Loucy (cell line): ENCODE data around the gene MBD6.
A peak's percentile ranks its signal among the peaks of the same experiment; 100 is the strongest.

Experiments used
- H2AFZ ChIP-seq: fragments of 200-600 bp; sonication (generic); 2 replicates; pipeline ENCODE4 v1.6.0; 2016; ENCODE audit warnings: antibody characterized with exemption, mild to moderate bottlenecking, low read length, moderate library complexity
- H3F3A ChIP-seq: fragments of 200-600 bp; 2 replicates; pipeline ENCODE4 v1.6.0; 2016; ENCODE audit warnings: antibody characterized with exemption, low read depth, mild to moderate bottlenecking
- H3K27me3 ChIP-seq: fragments of 200-600 bp; sonication (generic); 2 replicates; pipeline ENCODE4 v1.6.1; 2014; ENCODE audit warnings: low read length, mild to moderate bottlenecking; ENCODE audit not compliant: insufficient read depth, poor library complexity, severe bottlenecking
- H3K36me3 ChIP-seq: fragments of 200-600 bp; sonication (generic); 2 replicates; pipeline ENCODE4 v1.6.1; 2016; ENCODE audit warnings: low read length; ENCODE audit not compliant: insufficient read depth
- H3K4me1 ChIP-seq: fragments of 200-600 bp; sonication (generic); 2 replicates; pipeline ENCODE4 v1.5.1; 2014; ENCODE audit warnings: low read length, mild to moderate bottlenecking; ENCODE audit not compliant: insufficient read depth, poor library complexity, severe bottlenecking
- H3K4me2 ChIP-seq: fragments of 200-600 bp; sonication (generic); 2 replicates; pipeline ENCODE4 v1.6.0; 2014; ENCODE audit warnings: antibody characterized with exemption, low read length, low read depth, mild to moderate bottlenecking; ENCODE audit not compliant: poor library complexity, severe bottlenecking
- H3K4me3 ChIP-seq: fragments of 200-600 bp; sonication (generic); 2 replicates; pipeline ENCODE4 v1.5.1; 2014; ENCODE audit warnings: low read length, mild to moderate bottlenecking, mixed read lengths; ENCODE audit not compliant: poor library complexity, severe bottlenecking
- H3K79me2 ChIP-seq: fragments of 200-600 bp; sonication (generic); 2 replicates; pipeline ENCODE4 v1.6.1; 2014; ENCODE audit warnings: low read length; ENCODE audit not compliant: insufficient read depth
- H3K9ac ChIP-seq: fragments of 200-600 bp; sonication (generic); 2 replicates; pipeline ENCODE4 v1.6.0; 2014; ENCODE audit warnings: mild to moderate bottlenecking, low read depth, low read length, moderate library complexity; ENCODE audit not compliant: poor library complexity, severe bottlenecking
- H3K9me2 ChIP-seq: fragments of 200-600 bp; sonication (generic); replicated peaks from 2 replicates; pipeline ENCODE4 v1.6.1; 2016; ENCODE audit warnings: low read depth, low read length, mixed read lengths
- H3K9me3 ChIP-seq: fragments of 200-600 bp; sonication (generic); 2 replicates; pipeline ENCODE4 v1.6.1; 2014; ENCODE audit warnings: mild to moderate bottlenecking, antibody characterized with exemption, low read length, low read depth; ENCODE audit not compliant: insufficient read depth
- H4K20me1 ChIP-seq: fragments of 200-600 bp; sonication (generic); 2 replicates; pipeline ENCODE4 v1.6.0; 2014; ENCODE audit warnings: antibody characterized with exemption, low read length, mild to moderate bottlenecking; ENCODE audit not compliant: insufficient read depth, poor library complexity, severe bottlenecking
- EZH2phosphoT487 ChIP-seq: fragments of 200-600 bp; IDR thresholded peaks from 2 replicates; pipeline ENCODE4 v1.6.1; 2018; ENCODE audit warnings: antibody characterized with exemption, mild to moderate bottlenecking, moderate library complexity, borderline replicate concordance
- TF ChIP-seq, protein P1 (sequence below): fragments of 200-600 bp; sonication (generic); conservative IDR thresholded peaks from 2 replicates; pipeline ENCODE4 v1.5.1; 2014; ENCODE audit warnings: mild to moderate bottlenecking, antibody characterized with exemption, low read length

Gene MBD6

DNA sequence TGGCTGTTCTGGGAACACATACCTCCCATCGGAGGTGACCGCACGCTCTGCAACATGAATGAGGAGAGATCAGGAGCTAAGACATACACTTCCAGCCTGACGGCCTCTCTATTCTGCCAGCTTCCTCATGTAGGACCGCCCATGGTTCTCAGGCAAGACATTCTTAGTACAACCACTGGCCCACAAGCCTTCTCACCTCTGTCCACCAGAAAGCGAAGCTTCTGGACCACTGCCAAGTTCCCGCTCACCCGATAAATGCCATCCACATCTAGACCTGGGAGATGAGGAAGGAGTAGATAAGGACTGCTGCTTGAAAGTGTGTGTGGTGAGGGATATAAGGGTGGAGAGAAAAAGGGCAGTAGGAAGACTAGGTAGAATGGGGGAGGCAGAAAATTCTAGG is 48.2 kb upstream of the MBD6 start:
- Histone ChIP-seq H3K79me2 (peaks cover 54% of the 10 kb centered on the region), H3K36me3 (peaks cover 7% of the 10 kb centered on the region; the same call in 1 of the 2 replicates), H3K4me3 (no peak overlapping the region), H3F3A (no peaks in the 10 kb centered on the region), H3K9ac (no peak overlapping the region), H4K20me1 (peaks cover 3% of the 10 kb centered on the region), H3K4me1 (peaks cover 42% of the 10 kb centered on the region), H3K27me3 (no peaks in the 10 kb centered on the region), H3K9me2 (no peaks in the 10 kb centered on the region), H3K4me2 (peak overlapping the region; percentile 36), H2AFZ (no peak overlapping the region), H3K9me3 (no peaks in the 10 kb centered on the region)
- TF ChIP-seq EZH2phosphoT487, result no peak
- TF ChIP-seq, protein P1, sequence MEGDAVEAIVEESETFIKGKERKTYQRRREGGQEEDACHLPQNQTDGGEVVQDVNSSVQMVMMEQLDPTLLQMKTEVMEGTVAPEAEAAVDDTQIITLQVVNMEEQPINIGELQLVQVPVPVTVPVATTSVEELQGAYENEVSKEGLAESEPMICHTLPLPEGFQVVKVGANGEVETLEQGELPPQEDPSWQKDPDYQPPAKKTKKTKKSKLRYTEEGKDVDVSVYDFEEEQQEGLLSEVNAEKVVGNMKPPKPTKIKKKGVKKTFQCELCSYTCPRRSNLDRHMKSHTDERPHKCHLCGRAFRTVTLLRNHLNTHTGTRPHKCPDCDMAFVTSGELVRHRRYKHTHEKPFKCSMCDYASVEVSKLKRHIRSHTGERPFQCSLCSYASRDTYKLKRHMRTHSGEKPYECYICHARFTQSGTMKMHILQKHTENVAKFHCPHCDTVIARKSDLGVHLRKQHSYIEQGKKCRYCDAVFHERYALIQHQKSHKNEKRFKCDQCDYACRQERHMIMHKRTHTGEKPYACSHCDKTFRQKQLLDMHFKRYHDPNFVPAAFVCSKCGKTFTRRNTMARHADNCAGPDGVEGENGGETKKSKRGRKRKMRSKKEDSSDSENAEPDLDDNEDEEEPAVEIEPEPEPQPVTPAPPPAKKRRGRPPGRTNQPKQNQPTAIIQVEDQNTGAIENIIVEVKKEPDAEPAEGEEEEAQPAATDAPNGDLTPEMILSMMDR, result no peak

DNA sequence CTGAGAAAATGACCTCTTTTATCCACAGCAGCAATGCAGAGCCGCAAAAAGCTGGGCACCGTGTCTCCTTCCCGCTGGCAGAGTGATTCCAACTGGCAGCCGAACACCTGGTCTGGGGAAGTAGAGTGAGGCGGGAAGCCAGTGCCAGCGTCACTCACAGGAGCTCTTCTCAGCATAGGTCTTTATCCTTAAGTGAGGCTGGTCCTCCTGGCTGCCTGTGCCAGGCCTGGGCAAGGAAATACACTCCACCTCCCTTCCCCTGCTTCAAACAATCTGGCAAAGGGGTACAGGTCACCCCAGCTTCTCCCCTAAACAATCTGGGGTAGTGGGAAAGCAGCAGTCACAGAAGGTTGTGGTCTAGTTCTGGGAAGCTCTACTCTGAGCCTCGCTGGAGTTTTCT is 47.8 kb upstream of the MBD6 start:
- Histone ChIP-seq H3F3A (peaks cover 3% of the 10 kb centered on the region; the same call in 1 of the 2 replicates), H3K4me1 (peaks cover 46% of the 10 kb centered on the region), H3K4me3 (no peak overlapping the region), H3K9me3 (no peaks in the 10 kb centered on the region), H3K79me2 (peaks cover 54% of the 10 kb centered on the region), H3K4me2 (peak overlapping the region; percentile 36), H3K36me3 (peaks cover 7% of the 10 kb centered on the region; the same call in 1 of the 2 replicates), H3K27me3 (no peaks in the 10 kb centered on the region), H3K9me2 (no peaks in the 10 kb centered on the region), H2AFZ (no peak overlapping the region), H3K9ac (no peak overlapping the region), H4K20me1 (peaks cover 3% of the 10 kb centered on the region)
- TF ChIP-seq, protein P1, result no peak
- no peak for TF ChIP-seq EZH2phosphoT487

DNA sequence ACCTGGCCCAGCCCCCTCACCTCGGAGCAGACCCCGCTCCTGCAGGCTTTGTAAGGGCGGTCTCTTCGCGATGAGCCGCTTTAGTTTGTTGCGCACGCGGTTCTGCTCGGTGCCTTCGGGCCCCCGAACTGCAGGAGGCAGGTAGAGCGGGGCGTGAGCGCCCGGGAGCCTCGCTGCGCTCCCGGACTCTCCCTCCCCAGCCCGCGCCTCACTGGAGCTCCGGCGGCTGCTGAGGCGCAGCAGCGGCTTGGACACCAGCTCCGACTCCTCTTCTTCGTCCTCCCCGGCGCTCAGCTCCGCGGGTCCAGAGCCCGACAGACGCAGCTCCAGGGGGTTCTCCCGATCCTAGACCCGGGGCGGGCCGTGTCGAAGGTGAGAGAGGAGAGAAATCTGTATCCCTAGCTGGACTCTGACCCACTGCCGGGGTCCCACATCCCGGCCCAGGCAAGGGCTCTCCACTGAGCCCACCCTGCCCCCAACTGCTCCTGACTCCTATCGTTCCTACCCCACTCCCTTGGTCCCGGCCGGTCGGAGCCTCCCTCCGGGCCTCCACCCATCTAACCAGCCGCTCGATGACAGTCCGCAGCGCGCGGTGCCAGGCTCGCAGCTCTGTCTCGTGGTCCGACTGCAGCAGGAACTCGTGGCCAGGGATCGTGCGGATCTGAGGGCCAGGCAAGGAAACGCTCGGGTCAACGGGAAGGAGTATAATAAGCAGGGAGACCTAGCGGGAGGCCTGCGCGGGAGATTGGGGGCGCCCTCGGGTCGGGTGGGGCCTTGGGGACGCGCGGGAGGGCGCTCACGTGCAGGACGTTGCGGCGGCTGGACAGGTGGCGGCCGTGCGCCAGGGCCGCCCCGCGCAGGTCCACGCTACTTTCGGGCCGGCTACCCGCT is 47.1 kb upstream of the MBD6 start:
- Histone ChIP-seq H3K4me3 (peak overlapping the region; percentile 79), H3K9me2 (no peaks in the 10 kb centered on the region), H3K79me2 (peaks cover 54% of the 10 kb centered on the region), H3K4me2 (peak overlapping the region; percentile 90), H3K9ac (no peak overlapping the region), H3K36me3 (peaks cover 7% of the 10 kb centered on the region; the same call in 1 of the 2 replicates), H3F3A (peaks cover 3% of the 10 kb centered on the region; the same call in 1 of the 2 replicates), H4K20me1 (peaks cover 3% of the 10 kb centered on the region), H3K9me3 (no peaks in the 10 kb centered on the region), H2AFZ (no peak overlapping the region), H3K4me1 (peaks cover 53% of the 10 kb centered on the region), H3K27me3 (no peaks in the 10 kb centered on the region)
- TF ChIP-seq, protein P1, result no peak
- TF ChIP-seq EZH2phosphoT487, result no peak
